ENCODE results near the gene ZBTB24. TPM values are rescaled to one million over a fixed set of nuclear protein-coding genes. Genes with fewer than 3 reads are reported as not detected.

The ZBTB24 gene
- polyA plus RNA-seq, 2 of the 4 experiments (the other 2 are of a cell fraction) = 4.5 to 5.4 TPM

- H3K4me3 ChIP-seq = no peak overlapping the region
- ChIA-PET POLR2A (no interaction called here), CTCF (interaction anchor here (1.0 kb wide), 1 partner anchor 16 kb away, joined by 3 read pairs; no protein-coding TSS in a partner anchor)
- H3K9me3 ChIP-seq = no peaks in the 10 kb centered on the region
- H3K4me1 ChIP-seq = no peaks in the 10 kb centered on the region
- FAIRE-seq (no peak), ATAC-seq (no peak), DNase-seq (ENCODE audit: low read depth in 1 of 2, low spot score in 1 of 2) (no peak)
- TF ChIP-seq EP300 (IDR thresholded peaks at IDR 0.05) (no peak), REST (IDR thresholded peaks at IDR 0.05) (no peak), CHD2 (IDR thresholded peaks at IDR 0.05; ENCODE audit: low read length, partially characterized antibody) (no peak), TP53 (CRISPR knock-in tag; IDR thresholded peaks at IDR 0.05) (no peak), ZSCAN20 (CRISPR knock-in tag; IDR thresholded peaks at IDR 0.05) (no peak), FOXS1 (CRISPR knock-in tag; IDR thresholded peaks at IDR 0.05) (no peak), HMGXB4 (CRISPR knock-in tag; IDR thresholded peaks at IDR 0.05; ENCODE audit: borderline replicate concordance) (no peak), RAD21 (conservative IDR thresholded peaks at IDR 0.05 in 1 of 2, IDR thresholded peaks at IDR 0.05 in 1 of 2) (no peak), CBX2 (IDR thresholded peaks at IDR 0.05; ENCODE audit: borderline replicate concordance, low read depth) (no peak), POLR2A (IDR thresholded peaks at IDR 0.05; ENCODE audit: low read length) (no peak)
- WGBS (ENCODE audit: missing lambda C conversion rate) = 92% methylated on average over 7 of the region's 7 CpGs
- no peak overlapping the region for H3K27ac ChIP-seq
- no peak overlapping the region for H3K4me2 ChIP-seq
Observed at GRCh38 chr6:109466212-109466923, 16.7 kb downstream of the ZBTB24 start.

- 77% methylated on average over 4 of the region's 7 CpGs for WGBS (ENCODE audit: missing lambda C conversion rate)
- Histone ChIP-seq H3K9me3 (no peaks in the 10 kb centered on the region), H3K4me2 (no peak overlapping the region), H3K4me1 (no peaks in the 10 kb centered on the region), H3K27ac (no peak overlapping the region), H3K4me3 (no peak overlapping the region)
- TF ChIP-seq ATOH8 (CRISPR knock-in tag; IDR thresholded peaks at IDR 0.05; ENCODE audit: low read depth) = no peak
- no peak for TF ChIP-seq NR3C1 (IDR thresholded peaks at IDR 0.05)
- no peak for TF ChIP-seq BCL3 (IDR thresholded peaks at IDR 0.05)
- no peak for TF ChIP-seq POLR2AphosphoS2 (conservative IDR thresholded peaks at IDR 0.05; ENCODE audit: low read length)
- TF ChIP-seq HOXA7 (CRISPR knock-in tag; IDR thresholded peaks at IDR 0.05) = no peak
- no peak for TF ChIP-seq BHLHE40 (IDR thresholded peaks at IDR 0.05; ENCODE audit: low read depth, low read length)
- no peak for TF ChIP-seq CHD2 (IDR thresholded peaks at IDR 0.05; ENCODE audit: low read length, partially characterized antibody)
- TF ChIP-seq ZNF302 (CRISPR knock-in tag; IDR thresholded peaks at IDR 0.05) = no peak
- ATAC-seq (no peak), DNase-seq (ENCODE audit: low read depth in 1 of 2, low spot score in 1 of 2) (no peak), FAIRE-seq (no peak)
- ChIA-PET POLR2A (no interaction called here), CTCF (interaction anchor here (1.0 to 1.2 kb wide), 2 partner anchors 16 to 24 kb away, joined by 3 read pairs; no protein-coding TSS in a partner anchor)
Observed at GRCh38 chr6:109465772-109466171, 17.2 kb downstream of the ZBTB24 start.

All from A549 (cell line).